Fibroblast of lung (primary cell): ENCODE results near the gene PC. TPM values are rescaled to one million over a fixed set of nuclear protein-coding genes. Genes with fewer than 3 reads are reported as not detected.

Experiments
- DNase-seq, 2 donors: peaks; one replicate each; pipeline versions ENCODE4 v3.0.0 to v3.0.0-alpha.2; 2010; ENCODE audit warnings: low read depth in 2 of 2
- H2AFZ ChIP-seq: 2 replicates; pipeline ENCODE4 v1.5.1; 2012; ENCODE audit warnings: low read length, control low read depth, inconsistent platforms
- H3K27ac ChIP-seq: 2 replicates; pipeline ENCODE4 v1.5.1; 2011; ENCODE audit warnings: low read length, control low read depth; ENCODE audit not compliant: insufficient read depth
- H3K27me3 ChIP-seq: 2 replicates; pipeline ENCODE4 v1.5.1; 2011; ENCODE audit warnings: mild to moderate bottlenecking, low read length; ENCODE audit not compliant: control insufficient read depth, insufficient read depth
- H3K36me3 ChIP-seq: 2 replicates; pipeline ENCODE4 v1.5.1; 2011; ENCODE audit warnings: low read length; ENCODE audit not compliant: control insufficient read depth, insufficient read depth
- H3K4me1 ChIP-seq: 2 replicates; pipeline ENCODE4 v1.5.1; 2011; ENCODE audit warnings: low read length; ENCODE audit not compliant: control insufficient read depth, insufficient read depth; ENCODE audit errors: extremely low read depth
- H3K4me2 ChIP-seq: 2 replicates; pipeline ENCODE4 v1.5.1; 2011; ENCODE audit warnings: low read length, control low read depth; ENCODE audit not compliant: insufficient read depth; ENCODE audit errors: extremely low read depth
- H3K4me3 ChIP-seq, 4 experiments: fragments of 200-600 bp in 1 of 4; sonication (generic) in 1 of 4; replicated peaks in 1 of 4; 2 replicates each; pipeline ENCODE4 v1.5.1; 2011 to 2016; ENCODE audit warnings: low read length in 4 of 4, low read depth in 3 of 4, mild to moderate bottlenecking in 3 of 4, control low read depth in 2 of 4, inconsistent platforms in 1 of 4, mixed read lengths in 1 of 4; ENCODE audit not compliant: insufficient read depth in 1 of 4; ENCODE audit errors: control extremely low read depth in 1 of 4
- H3K79me2 ChIP-seq: 2 replicates; pipeline ENCODE4 v1.5.1; 2012; ENCODE audit warnings: mild to moderate bottlenecking, low read length, inconsistent platforms; ENCODE audit not compliant: control insufficient read depth, insufficient read depth
- H3K9ac ChIP-seq: 2 replicates; pipeline ENCODE4 v1.5.1; 2011; ENCODE audit warnings: mild to moderate bottlenecking, low read length, control low read depth; ENCODE audit not compliant: insufficient read depth
- H3K9me3 ChIP-seq: 2 replicates; pipeline ENCODE4 v1.5.1; 2012; ENCODE audit warnings: low read depth, low read length; ENCODE audit not compliant: control insufficient read depth, insufficient read depth
- H4K20me1 ChIP-seq: 2 replicates; pipeline ENCODE4 v1.5.1; 2011; ENCODE audit warnings: low read length; ENCODE audit not compliant: control insufficient read depth, insufficient read depth; ENCODE audit errors: extremely low read depth
- CTCF ChIP-seq, 2 donors: IDR thresholded peaks in 1 of 2; conservative IDR thresholded peaks in 1 of 2; 1 replicate in 1 of 2; 2 replicates in 1 of 2; pipeline ENCODE4 v1.5.1; 2011 to 2012; ENCODE audit warnings: low read length in 2 of 2, control low read depth in 1 of 2, inconsistent platforms in 1 of 2, low read depth in 1 of 2, mild to moderate bottlenecking in 1 of 2
- EZH2 ChIP-seq: IDR thresholded peaks from 2 replicates; pipeline ENCODE4 v1.5.1; 2012; ENCODE audit warnings: low read length, control low read depth, mild to moderate bottlenecking; ENCODE audit errors: missing control alignments
- polyA plus RNA-seq, 2 donors: library from polyadenylated mRNA; depleted of rRNA in 1 of 2; stranded (reverse) in 1 of 2; unstranded in 1 of 2; fragments of >200 nt; gene quantifications; 2 replicates each; pipeline ENCODE4 v1.2.1, GENCODE V29; 2011 to 2012; ENCODE audit warnings: missing spikeins in 1 of 2
- total RNA-seq: library from RNA; depleted of rRNA; stranded (reverse); fragments of >200 nt; gene quantifications from 2 replicates; pipeline ENCODE4 v1.2.1, GENCODE V29; 2014

The PC gene
- total and polyA plus RNA-seq, 2 donors (not counting 1 experiment from before 2014, with no cell fraction given) = 5.1 to 22.8 TPM

DNA sequence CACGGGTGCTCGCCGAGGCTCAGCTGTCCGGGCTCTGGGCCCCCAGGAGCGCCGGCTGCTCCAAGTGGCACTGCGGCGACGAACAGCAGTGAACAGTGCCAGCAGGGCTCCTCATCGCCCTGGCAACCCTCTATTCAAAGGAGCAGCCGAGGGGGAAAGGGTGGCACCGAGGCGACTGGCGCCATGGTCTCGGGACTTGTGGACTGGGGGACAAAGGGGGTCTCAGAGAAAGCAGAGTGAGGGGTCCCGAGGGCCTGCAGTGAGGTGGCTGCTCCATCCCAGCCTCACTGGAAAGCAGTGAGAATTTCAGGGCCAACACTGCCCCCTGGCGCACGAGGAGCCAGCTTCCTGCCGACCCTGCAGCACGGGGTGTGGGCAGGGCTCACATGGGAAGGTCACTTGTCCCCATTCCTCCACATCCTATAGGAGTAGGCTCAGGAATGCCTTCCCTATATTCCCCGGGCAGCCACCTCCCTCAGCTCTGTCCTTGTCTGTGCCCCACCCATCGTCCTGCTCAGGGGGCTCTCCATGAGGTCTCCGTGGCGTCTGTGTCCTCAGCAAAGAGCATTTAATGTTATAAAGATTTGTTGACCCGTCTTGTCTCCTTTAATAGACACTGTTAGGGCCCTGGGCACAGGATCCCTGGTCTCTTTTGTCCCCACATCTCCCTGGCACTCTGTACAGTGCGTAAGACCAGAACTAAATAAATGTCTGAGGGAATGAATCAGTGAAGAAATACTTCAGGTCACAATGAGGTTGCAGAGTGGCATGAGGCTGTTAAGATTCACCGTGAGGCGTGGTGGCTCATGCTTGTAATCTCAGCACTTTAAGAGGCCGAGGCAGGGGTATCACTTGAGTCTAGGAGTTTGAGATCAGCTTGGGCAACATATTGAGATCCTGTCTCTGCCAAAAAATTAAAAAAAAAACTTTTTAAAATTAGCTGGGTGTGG lies 74.9 kb downstream of the PC start:
- peak; percentile 70 for TF ChIP-seq CTCF (conservative IDR thresholded peaks at IDR 0.05 in 1 of 2, IDR thresholded peaks at IDR 0.05 in 1 of 2; ENCODE audit: low read depth in 1 of 2, low read length in 2 of 2)
- TF ChIP-seq EZH2 = no peak
- H3K4me1 ChIP-seq = peaks cover 17% of the 10 kb centered on the region
- no peak overlapping the region for H3K4me3 ChIP-seq
- H3K36me3 ChIP-seq = no peaks in the 10 kb centered on the region
- peak; percentile 71 to 85 for DNase-seq
- H3K9ac ChIP-seq = no peak overlapping the region
- H4K20me1 ChIP-seq = no peaks in the 10 kb centered on the region
- H3K27ac ChIP-seq = peak overlapping the region; percentile 9
- H3K79me2 ChIP-seq = no peaks in the 10 kb centered on the region
- H3K9me3 ChIP-seq = no peaks in the 10 kb centered on the region
- no peak overlapping the region for H2AFZ ChIP-seq
- H3K27me3 ChIP-seq = no peaks in the 10 kb centered on the region
- H3K4me2 ChIP-seq = peak overlapping the region; percentile 15

DNA sequence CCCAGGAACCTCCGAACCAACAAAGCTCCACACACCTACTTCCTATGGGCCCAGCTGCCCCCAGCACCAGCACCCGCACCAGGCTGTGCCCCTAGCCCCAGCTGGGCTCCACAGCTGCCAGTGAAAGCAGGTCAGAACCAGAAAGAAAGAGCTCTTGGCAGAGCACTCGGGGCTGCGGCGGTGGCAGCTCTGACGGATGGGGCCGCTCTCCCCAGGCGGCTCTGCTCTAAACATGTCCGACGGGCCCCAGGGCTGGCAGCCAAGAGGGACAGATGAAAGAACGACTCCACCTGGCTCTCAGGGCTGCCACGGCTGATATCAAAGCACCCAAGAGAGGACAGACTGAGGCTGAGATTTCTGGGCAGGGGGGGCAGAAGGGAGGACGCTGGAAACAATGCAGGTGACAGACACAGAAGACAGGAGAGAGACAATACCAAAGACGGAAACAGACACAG lies 75.6 kb downstream of the PC start:
- H2AFZ ChIP-seq = no peak overlapping the region
- H3K27me3 ChIP-seq = no peaks in the 10 kb centered on the region
- H3K36me3 ChIP-seq = no peaks in the 10 kb centered on the region
- peak in 1 of 2 donors; percentile 24 for DNase-seq
- H4K20me1 ChIP-seq = no peaks in the 10 kb centered on the region
- TF ChIP-seq CTCF (conservative IDR thresholded peaks at IDR 0.05 in 1 of 2, IDR thresholded peaks at IDR 0.05 in 1 of 2; ENCODE audit: low read depth in 1 of 2, low read length in 2 of 2) = no peak
- H3K27ac ChIP-seq = no peak overlapping the region
- no peaks in the 10 kb centered on the region for H3K9me3 ChIP-seq
- peaks cover 17% of the 10 kb centered on the region for H3K4me1 ChIP-seq
- peak overlapping the region; percentile 15 for H3K4me2 ChIP-seq
- no peaks in the 10 kb centered on the region for H3K79me2 ChIP-seq
- no peak overlapping the region for H3K4me3 ChIP-seq
- no peak overlapping the region for H3K9ac ChIP-seq

DNA sequence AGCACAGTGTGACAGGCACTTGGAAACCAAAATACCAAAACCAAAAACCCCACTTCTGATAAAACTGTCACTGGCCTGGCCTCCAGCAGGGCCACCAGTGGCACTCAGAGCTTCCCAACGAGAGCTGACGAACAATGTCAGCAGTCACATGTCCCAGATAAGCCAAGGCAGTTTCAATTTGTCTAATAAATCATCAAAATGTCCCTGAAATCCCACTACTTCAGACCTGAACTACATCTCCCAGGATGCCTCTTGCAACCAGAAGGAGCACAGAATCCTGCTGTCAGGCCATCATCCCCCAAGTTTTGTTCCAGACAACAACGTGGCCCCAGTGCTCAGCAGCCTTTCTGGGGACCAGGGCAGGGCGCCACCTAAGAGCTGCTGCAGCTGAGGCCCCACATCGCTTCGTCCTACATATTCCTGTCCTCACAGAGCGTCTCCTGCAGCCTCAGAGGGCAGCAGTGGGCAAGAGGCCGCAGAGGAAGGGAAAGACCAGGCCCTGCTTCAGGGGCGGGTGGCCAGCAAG lies 76.2 kb downstream of the PC start:
- no peak for TF ChIP-seq EZH2
- no peak for TF ChIP-seq CTCF (conservative IDR thresholded peaks at IDR 0.05 in 1 of 2, IDR thresholded peaks at IDR 0.05 in 1 of 2; ENCODE audit: low read depth in 1 of 2, low read length in 2 of 2)
- H3K4me2 ChIP-seq = no peak overlapping the region
- no peaks in the 10 kb centered on the region for H3K27me3 ChIP-seq
- peaks cover 16% of the 10 kb centered on the region for H3K4me1 ChIP-seq
- DNase-seq = peak in 1 of 2 donors; percentile 11
- no peak overlapping the region for H2AFZ ChIP-seq
- no peaks in the 10 kb centered on the region for H3K9me3 ChIP-seq
- H3K36me3 ChIP-seq = no peaks in the 10 kb centered on the region
- H3K27ac ChIP-seq = no peak overlapping the region
- no peaks in the 10 kb centered on the region for H3K79me2 ChIP-seq
- H4K20me1 ChIP-seq = no peaks in the 10 kb centered on the region
- no peak overlapping the region for H3K9ac ChIP-seq
- H3K4me3 ChIP-seq = no peak overlapping the region
